ENCODE measurements around the gene PARD3.

DNA sequence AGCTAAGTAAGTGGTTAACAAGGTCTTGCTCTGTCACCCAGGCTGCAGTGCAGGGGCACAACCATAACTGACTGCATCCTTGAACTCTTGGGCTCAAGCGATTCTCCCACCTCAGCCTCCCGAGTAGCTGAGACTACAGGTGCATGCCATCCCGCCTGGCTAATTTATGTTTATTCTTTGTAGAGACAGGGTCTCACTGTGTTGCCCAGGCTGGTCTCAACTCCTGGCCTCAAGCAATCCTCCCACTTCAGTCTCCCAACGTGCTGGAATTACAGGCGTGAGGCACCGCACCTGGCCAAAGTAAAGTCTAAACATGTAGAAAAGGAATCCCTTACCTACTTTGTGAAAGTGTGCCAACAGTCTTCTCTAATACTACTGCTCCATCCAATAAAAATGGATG, 17.9 kb downstream of the PARD3 start:
- TF ChIP-seq, protein P1, sequence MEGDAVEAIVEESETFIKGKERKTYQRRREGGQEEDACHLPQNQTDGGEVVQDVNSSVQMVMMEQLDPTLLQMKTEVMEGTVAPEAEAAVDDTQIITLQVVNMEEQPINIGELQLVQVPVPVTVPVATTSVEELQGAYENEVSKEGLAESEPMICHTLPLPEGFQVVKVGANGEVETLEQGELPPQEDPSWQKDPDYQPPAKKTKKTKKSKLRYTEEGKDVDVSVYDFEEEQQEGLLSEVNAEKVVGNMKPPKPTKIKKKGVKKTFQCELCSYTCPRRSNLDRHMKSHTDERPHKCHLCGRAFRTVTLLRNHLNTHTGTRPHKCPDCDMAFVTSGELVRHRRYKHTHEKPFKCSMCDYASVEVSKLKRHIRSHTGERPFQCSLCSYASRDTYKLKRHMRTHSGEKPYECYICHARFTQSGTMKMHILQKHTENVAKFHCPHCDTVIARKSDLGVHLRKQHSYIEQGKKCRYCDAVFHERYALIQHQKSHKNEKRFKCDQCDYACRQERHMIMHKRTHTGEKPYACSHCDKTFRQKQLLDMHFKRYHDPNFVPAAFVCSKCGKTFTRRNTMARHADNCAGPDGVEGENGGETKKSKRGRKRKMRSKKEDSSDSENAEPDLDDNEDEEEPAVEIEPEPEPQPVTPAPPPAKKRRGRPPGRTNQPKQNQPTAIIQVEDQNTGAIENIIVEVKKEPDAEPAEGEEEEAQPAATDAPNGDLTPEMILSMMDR (IDR thresholded peaks at IDR 0.05): no peak
- TF ChIP-seq POLR2A (IDR thresholded peaks at IDR 0.05): no peak
- TF ChIP-seq POLR2AphosphoS5 (IDR thresholded peaks at IDR 0.05): no peak
